Gastrocnemius medialis (tissue), 4 donors: ENCODE measurements around the gene KLK15. TPM values are rescaled to one million over a fixed set of nuclear protein-coding genes. Genes with fewer than 3 reads are reported as not detected.

ENCODE experiments used
- ATAC-seq, 2 donors: fragments of 150-250 bp; one replicate each; pipeline ENCODE4 v1.9.1; 2016
- DNase-seq, 2 donors: peaks; one replicate each; pipeline ENCODE4 v3.0.0-alpha.2; 2019
- H3K27ac ChIP-seq, 4 donors: fragments of 200-600 bp; sonication (generic); 1 replicate in 1 of 4; 2 replicates in 3 of 4; pipeline ENCODE4 v1.5.1; 2016 to 2018; ENCODE audit warnings: mild to moderate bottlenecking in 2 of 4, moderate library complexity in 1 of 4
- H3K27me3 ChIP-seq, 3 donors: fragments of 200-600 bp; sonication (generic) in 2 of 3; 1 replicate in 1 of 3; 2 replicates in 2 of 3; pipeline versions ENCODE4 v1.5.1 to v1.6.0; 2016 to 2019; ENCODE audit warnings: mild to moderate bottlenecking in 1 of 3, moderate library complexity in 1 of 3
- H3K36me3 ChIP-seq, 2 donors: fragments of 200-600 bp; sonication (generic) in 1 of 2; one replicate each; pipeline ENCODE4 v1.5.1; 2017 to 2018
- H3K4me1 ChIP-seq, 2 donors: fragments of 200-600 bp; sonication (generic) in 1 of 2; one replicate each; pipeline ENCODE4 v1.5.1; 2016 to 2017; ENCODE audit warnings: mild to moderate bottlenecking in 2 of 2
- H3K4me3 ChIP-seq, 4 donors: fragments of 200-600 bp; sonication (generic) in 3 of 4; 1 replicate in 1 of 4; 2 replicates in 3 of 4; pipeline ENCODE4 v1.5.1; 2016 to 2019; ENCODE audit warnings: mild to moderate bottlenecking in 2 of 4
- H3K9me3 ChIP-seq, 3 donors: fragments of 200-600 bp; sonication (generic) in 2 of 3; 1 replicate in 1 of 3; 2 replicates in 2 of 3; pipeline ENCODE4 v1.5.1; 2016 to 2019
- POLR2A ChIP-seq, 2 donors: fragments of 450-650 bp; IDR thresholded peaks; one replicate each; pipeline ENCODE4 v1.6.1; 2017; ENCODE audit warnings: antibody characterized with exemption in 2 of 2, mild to moderate bottlenecking in 2 of 2, moderate library complexity in 2 of 2
- in situ Hi-C, 4 donors: fragments of 200-750 bp; cut with MboI; loops; one replicate each; pipeline versions ENCODE4 v1.15.0 to v1.8.0; 2017; ENCODE audit warnings: low sequenced_read_pairs in 4 of 4
- intact Hi-C: fragments of 100-400 bp; cut with DNase I; formaldehyde crosslinking; loops from one replicate; pipeline ENCODE4 v1.15.1; 2023; ENCODE audit warnings: low total_unique reads
- total RNA-seq, 4 donors: library from RNA; depleted of rRNA; stranded (reverse); fragments of >200 nt; gene quantifications; one replicate each; pipeline versions ENCODE4 v1.1.0 to v1.2.3, GENCODE V29; 2016
- TF ChIP-seq, protein P1 (sequence below), 5 experiments: fragments of 450-650 bp in 3 of 5; fragments of 200-600 bp in 2 of 5; sonication (generic) in 2 of 5; IDR thresholded peaks in 4 of 5; conservative IDR thresholded peaks in 1 of 5; 1 replicate in 4 of 5; 2 replicates in 1 of 5; pipeline ENCODE4 v1.5.1; 2016 to 2019; ENCODE audit warnings: antibody characterized with exemption in 5 of 5, mild to moderate bottlenecking in 3 of 5, moderate library complexity in 3 of 5

The KLK15 gene
- total RNA-seq, 4 donors from 2014 or later, result not detected

DNA sequence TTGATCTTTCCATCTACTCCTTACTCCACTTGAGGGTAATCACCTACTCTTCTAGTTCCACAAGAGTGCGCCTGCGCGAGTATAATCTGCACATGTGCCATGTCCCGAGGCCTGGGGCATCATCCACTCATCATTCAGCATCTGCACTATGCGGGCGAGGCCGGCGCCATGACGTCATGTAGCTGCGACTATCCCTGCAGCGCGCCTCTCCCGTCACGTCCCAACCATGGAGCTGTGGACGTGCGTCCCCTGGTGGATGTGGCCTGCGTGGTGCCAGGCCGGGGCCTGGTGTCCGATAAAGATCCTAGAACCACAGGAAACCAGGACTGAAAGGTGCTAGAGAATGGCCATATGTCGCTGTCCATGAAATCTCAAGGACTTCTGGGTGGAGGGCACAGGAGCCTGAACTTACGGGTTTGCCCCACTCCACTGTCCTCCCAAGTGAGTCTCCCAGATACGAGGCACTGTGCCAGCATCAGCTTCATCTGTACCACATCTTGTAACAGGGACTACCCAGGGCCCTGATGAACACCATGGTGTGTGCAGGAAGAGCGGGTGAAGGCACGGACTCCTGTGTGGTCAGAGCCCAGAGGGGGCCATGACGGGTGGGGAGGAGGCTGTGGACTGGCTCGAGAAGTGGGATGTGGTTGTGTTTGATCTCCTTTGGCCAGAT is 37.2 kb upstream of the KLK15 start:
- DNase-seq (no peak), ATAC-seq (no peak)
- intact Hi-C loops (no loop called here), in situ Hi-C loops (no loop called here)
- no peak overlapping the region for H3K27ac ChIP-seq
- no peaks in the 10 kb centered on the region for H3K9me3 ChIP-seq
- no peaks in the 10 kb centered on the region for H3K4me1 ChIP-seq
- H3K27me3 ChIP-seq, result peaks cover 0 to 3% (median 0%) of the 10 kb centered on the region in 3 donors
- TF ChIP-seq, protein P1, sequence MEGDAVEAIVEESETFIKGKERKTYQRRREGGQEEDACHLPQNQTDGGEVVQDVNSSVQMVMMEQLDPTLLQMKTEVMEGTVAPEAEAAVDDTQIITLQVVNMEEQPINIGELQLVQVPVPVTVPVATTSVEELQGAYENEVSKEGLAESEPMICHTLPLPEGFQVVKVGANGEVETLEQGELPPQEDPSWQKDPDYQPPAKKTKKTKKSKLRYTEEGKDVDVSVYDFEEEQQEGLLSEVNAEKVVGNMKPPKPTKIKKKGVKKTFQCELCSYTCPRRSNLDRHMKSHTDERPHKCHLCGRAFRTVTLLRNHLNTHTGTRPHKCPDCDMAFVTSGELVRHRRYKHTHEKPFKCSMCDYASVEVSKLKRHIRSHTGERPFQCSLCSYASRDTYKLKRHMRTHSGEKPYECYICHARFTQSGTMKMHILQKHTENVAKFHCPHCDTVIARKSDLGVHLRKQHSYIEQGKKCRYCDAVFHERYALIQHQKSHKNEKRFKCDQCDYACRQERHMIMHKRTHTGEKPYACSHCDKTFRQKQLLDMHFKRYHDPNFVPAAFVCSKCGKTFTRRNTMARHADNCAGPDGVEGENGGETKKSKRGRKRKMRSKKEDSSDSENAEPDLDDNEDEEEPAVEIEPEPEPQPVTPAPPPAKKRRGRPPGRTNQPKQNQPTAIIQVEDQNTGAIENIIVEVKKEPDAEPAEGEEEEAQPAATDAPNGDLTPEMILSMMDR (IDR thresholded peaks at IDR 0.05 in 4 of 5, conservative IDR thresholded peaks at IDR 0.05 in 1 of 5), result no peak
- no peak for TF ChIP-seq POLR2A (IDR thresholded peaks at IDR 0.05)
- H3K4me3 ChIP-seq, result no peak overlapping the region
- H3K36me3 ChIP-seq, result no peaks in the 10 kb centered on the region

DNA sequence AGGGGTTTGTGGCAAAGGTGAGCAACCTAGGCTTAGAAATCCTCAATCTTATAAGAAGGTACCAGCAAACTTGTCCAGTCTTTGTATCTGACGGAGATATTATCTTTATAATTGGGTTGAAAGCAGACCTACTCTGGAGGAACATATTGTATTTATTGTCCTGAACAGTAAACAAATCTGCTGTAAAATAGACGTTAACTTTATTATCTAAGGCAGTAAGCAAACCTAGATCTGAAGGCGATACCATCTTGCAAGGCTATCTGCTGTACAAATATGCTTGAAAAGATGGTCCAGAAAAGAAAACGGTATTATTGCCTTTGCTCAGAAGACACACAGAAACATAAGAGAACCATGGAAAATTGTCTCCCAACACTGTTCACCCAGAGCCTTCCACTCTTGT is 36.1 kb upstream of the KLK15 start:
- no peak overlapping the region for H3K27ac ChIP-seq
- no peaks in the 10 kb centered on the region for H3K36me3 ChIP-seq
- no peak for TF ChIP-seq POLR2A (IDR thresholded peaks at IDR 0.05)
- TF ChIP-seq, protein P1 (IDR thresholded peaks at IDR 0.05 in 4 of 5, conservative IDR thresholded peaks at IDR 0.05 in 1 of 5), result no peak
- no peaks in the 10 kb centered on the region for H3K4me1 ChIP-seq
- ATAC-seq (no peak), DNase-seq (no peak)
- H3K4me3 ChIP-seq, result no peak overlapping the region
- H3K9me3 ChIP-seq, result no peaks in the 10 kb centered on the region
- intact Hi-C loops (no loop called here), in situ Hi-C loops (no loop called here)
- H3K27me3 ChIP-seq, result peaks cover 0 to 3% (median 0%) of the 10 kb centered on the region in 3 donors

DNA sequence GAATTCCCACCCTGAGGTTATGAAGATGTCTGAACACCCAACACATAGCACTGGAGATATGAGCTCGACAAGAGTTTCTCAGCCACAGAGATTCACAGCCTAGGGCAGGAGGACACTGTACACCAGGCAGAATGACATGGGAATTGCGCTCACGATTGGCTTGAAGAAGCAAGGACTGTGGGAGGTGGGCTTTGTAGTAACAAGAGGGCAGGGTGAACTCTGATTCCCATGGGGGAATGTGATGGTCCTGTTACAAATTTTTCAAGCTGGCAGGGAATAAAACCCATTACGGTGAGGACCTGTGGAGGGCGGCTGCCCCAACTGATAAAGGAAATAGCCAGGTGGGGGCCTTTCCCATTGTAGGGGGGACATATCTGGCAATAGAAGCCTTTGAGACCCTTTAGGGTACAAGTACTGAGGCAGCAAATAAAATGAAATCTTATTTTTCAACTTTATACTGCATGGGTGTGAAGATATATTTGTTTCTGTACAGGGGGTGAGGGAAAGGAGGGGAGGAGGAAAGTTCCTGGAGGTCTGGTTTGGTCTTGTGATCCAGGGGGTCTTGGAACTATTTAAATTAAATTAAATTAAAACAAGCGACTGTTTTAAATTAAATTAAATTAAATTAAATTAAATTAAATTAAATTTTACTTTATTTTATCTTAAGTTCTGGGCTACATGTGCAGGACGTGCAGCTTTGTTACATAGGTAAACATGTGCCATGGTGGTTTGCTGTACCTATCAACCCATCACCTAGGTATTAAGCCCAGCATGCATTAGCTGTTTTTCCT is 28.3 kb upstream of the KLK15 start:
- ATAC-seq (no peak), DNase-seq (no peak)
- no peaks in the 10 kb centered on the region for H3K36me3 ChIP-seq
- H3K27me3 ChIP-seq, result peaks cover 0 to 2% (median 0%) of the 10 kb centered on the region in 3 donors
- H3K9me3 ChIP-seq, result no peaks in the 10 kb centered on the region
- TF ChIP-seq POLR2A (IDR thresholded peaks at IDR 0.05), result no peak
- TF ChIP-seq, protein P1 (IDR thresholded peaks at IDR 0.05 in 4 of 5, conservative IDR thresholded peaks at IDR 0.05 in 1 of 5), result no peak
- in situ Hi-C loops (no loop called here), intact Hi-C loops (no loop called here)
- no peaks in the 10 kb centered on the region for H3K4me1 ChIP-seq
- H3K4me3 ChIP-seq, result no peak overlapping the region
- no peak overlapping the region for H3K27ac ChIP-seq

GRCh38 chr19:50861010-50861409 is 27.6 kb upstream of the KLK15 start:
- no peak for TF ChIP-seq POLR2A (IDR thresholded peaks at IDR 0.05)
- TF ChIP-seq, protein P1 (IDR thresholded peaks at IDR 0.05 in 4 of 5, conservative IDR thresholded peaks at IDR 0.05 in 1 of 5), result no peak
- Histone ChIP-seq H3K36me3 (no peaks in the 10 kb centered on the region), H3K4me1 (no peaks in the 10 kb centered on the region), H3K4me3 (no peak overlapping the region), H3K27ac (no peak overlapping the region), H3K27me3 (peaks cover 0 to 2% (median 0%) of the 10 kb centered on the region in 3 donors), H3K9me3 (no peaks in the 10 kb centered on the region)
- ATAC-seq (no peak), DNase-seq (no peak)
- in situ Hi-C loops (no loop called here), intact Hi-C loops (no loop called here)
